Kidney (tissue), 14 donors: ENCODE measurements around the gene SPEG. TPM values are rescaled to one million over a fixed set of nuclear protein-coding genes. Genes with fewer than 3 reads are reported as not detected.
"Not testable (repeated sequence)": the region's sequence is repeated elsewhere in the genome, so short reads cannot be mapped to it uniquely, and the experiment has no call there.

ENCODE experiments used
- DNase-seq, 5 donors: peaks; one replicate each; pipeline ENCODE4 v3.0.0-alpha.2; 2013 to 2020
- FAIRE-seq: peaks from 2 replicates; lab custom pipeline; 2012; peaks lifted over from hg19 to GRCh38; lab: Jason Lieb, UNC
- H3K27ac ChIP-seq, 2 donors: one replicate each; pipeline ENCODE4 v1.7.0; 2013; ENCODE audit warnings: low read depth in 2 of 2, low read length in 2 of 2, inconsistent platforms in 1 of 2
- H3K27me3 ChIP-seq: one replicate; pipeline ENCODE4 v1.7.1; 2013; ENCODE audit warnings: low read length, inconsistent platforms; ENCODE audit not compliant: control insufficient read depth, insufficient read depth
- H3K36me3 ChIP-seq, 3 donors: one replicate each; pipeline versions ENCODE4 v1.7.0 to v1.7.1; 2013; ENCODE audit warnings: low read length in 3 of 3, control low read depth in 1 of 3, inconsistent platforms in 1 of 3; ENCODE audit not compliant: insufficient read depth in 3 of 3, control insufficient read depth in 2 of 3
- H3K4me1 ChIP-seq, 3 donors: one replicate each; pipeline versions ENCODE4 v1.7.0 to v1.7.1; 2013; ENCODE audit warnings: low read length in 3 of 3, inconsistent platforms in 1 of 3, low read depth in 1 of 3; ENCODE audit not compliant: control insufficient read depth in 2 of 3, insufficient read depth in 2 of 3
- H3K4me3 ChIP-seq, 3 donors: one replicate each; pipeline versions ENCODE4 v1.7.0 to v1.8.1; 2013; ENCODE audit warnings: low read length in 3 of 3, control low read depth in 1 of 3, inconsistent platforms in 1 of 3
- H3K9ac ChIP-seq, 3 donors: one replicate each; pipeline versions ENCODE4 v1.7.0 to v1.7.1; 2013; ENCODE audit warnings: low read length in 3 of 3, control low read depth in 1 of 3, inconsistent platforms in 1 of 3
- H3K9me3 ChIP-seq, 3 donors: one replicate each; pipeline versions ENCODE4 v1.7.0 to v1.7.1; 2013; ENCODE audit warnings: low read length in 3 of 3, control low read depth in 1 of 3, inconsistent platforms in 1 of 3; ENCODE audit not compliant: control insufficient read depth in 2 of 3, insufficient read depth in 1 of 3
- CTCF ChIP-seq: IDR thresholded peaks from 3 replicates; pipeline ENCODE4 v1.5.1; 2012; ENCODE audit warnings: mild to moderate bottlenecking, moderate library complexity, borderline replicate concordance; ENCODE audit not compliant: insufficient read depth; ENCODE audit errors: extremely low read depth
- intact Hi-C: fragments of 100-400 bp; cut with DNase I; formaldehyde crosslinking; loops from one replicate; pipeline ENCODE4 v1.11.1; 2022
- polyA plus RNA-seq: library from polyadenylated mRNA; stranded (reverse); fragments of 350-450 nt; fragmentation: Illumina TruSeq; extraction: RNeasy Lipid Tissue Mini Kit (QIAGEN cat#74804); gene quantifications from one replicate; pipeline ENCODE4 v1.2.3, GENCODE V29; 2014; ENCODE audit warnings: low read depth, low replicate concordance; ENCODE audit not compliant: insufficient read depth
- total RNA-seq: library from RNA; stranded (reverse); fragmentation: NEBNext Ultra II Directional; extraction: Animal tissue kit (Norgen Biotek cat#: 25700); gene quantifications from one replicate; pipeline ENCODE4 v1.2.1, GENCODE V29; 2021
- donor health status: control.
- donor health status: control.
- donor health status: control.
- donor health status: control.
- donor health status: control.
- donor health status: DM: yes; HTN: yes; CAD: no.
- donor health status: Normal renal cell carcinoma (clear cell type).

Gene SPEG
- total and polyA plus RNA-seq, 2 donors from 2014 or later = 13.1 to 26.6 TPM

- H3K27me3 ChIP-seq = no peaks in the 10 kb centered on the region
- FAIRE-seq = no peak
- no peaks in the 10 kb centered on the region for H3K9me3 ChIP-seq
- TF ChIP-seq CTCF = peak; percentile 60
- H3K27ac ChIP-seq = peak overlapping the region; percentile 32 to 66
- peak overlapping the region in 2 of 3 donors; percentile 7 to 50 for H3K9ac ChIP-seq
- H3K4me3 ChIP-seq = peak overlapping the region; percentile 44 to 54 (median 49)
- H3K4me1 ChIP-seq = peaks cover 0 to 13% (median 0%) of the 10 kb centered on the region in 3 donors
- peak; percentile 97 to 100 (median 98) for DNase-seq
- intact Hi-C loops = no loop called here
- peaks cover 10 to 28% (median 19%) of the 10 kb centered on the region in 3 donors for H3K36me3 ChIP-seq
Observed at GRCh38 chr2:219388121-219388906, 46.3 kb upstream of the SPEG start.

- H3K4me3 ChIP-seq = peak overlapping the region in 2 of 3 donors; percentile 44 to 54
- H3K36me3 ChIP-seq = peaks cover 7 to 23% (median 15%) of the 10 kb centered on the region in 3 donors
- no peaks in the 10 kb centered on the region for H3K27me3 ChIP-seq
- peak overlapping the region in 2 of 3 donors; percentile 7 to 50 for H3K9ac ChIP-seq
- H3K9me3 ChIP-seq = no peaks in the 10 kb centered on the region
- intact Hi-C loops = no loop called here
- H3K27ac ChIP-seq = peak overlapping the region; percentile 32 to 66
- H3K4me1 ChIP-seq = peaks cover 0 to 13% (median 0%) of the 10 kb centered on the region in 3 donors
- no peak for TF ChIP-seq CTCF
- FAIRE-seq (no peak), DNase-seq (peak in 1 of 5 donors; percentile 26)
Observed at GRCh38 chr2:219388907-219389156, 45.8 kb upstream of the SPEG start.

GRCh38 chr2:219392754-219393153, 41.9 kb upstream of the SPEG start:
- H3K36me3 ChIP-seq = no peaks in the 10 kb centered on the region
- no peak for FAIRE-seq
- intact Hi-C loops = no loop called here

GRCh38 chr2:219395056-219395455, 39.6 kb upstream of the SPEG start:
- H3K36me3 ChIP-seq, FAIRE-seq, H3K4me3 ChIP-seq, intact Hi-C loops, H3K4me1 ChIP-seq, DNase-seq, H3K27ac ChIP-seq, H3K27me3 ChIP-seq, H3K9ac ChIP-seq, H3K9me3 ChIP-seq: not testable (repeated sequence)

More at GRCh38 chr2:219392754-219393153, 41.9 kb upstream of the SPEG start:
- H3K9me3 ChIP-seq = no peaks in the 10 kb centered on the region
- H3K9ac ChIP-seq = no peak overlapping the region
- no peak for TF ChIP-seq CTCF
- H3K27me3 ChIP-seq = no peaks in the 10 kb centered on the region
- H3K4me1 ChIP-seq = peaks cover 0 to 2% (median 0%) of the 10 kb centered on the region in 3 donors
- no peak overlapping the region for H3K27ac ChIP-seq
- no peak for DNase-seq
- H3K4me3 ChIP-seq = no peak overlapping the region
